ENCODE data around the gene METTL26.

GRCh38 chr16:673399-673991 lies 37.4 kb upstream of the METTL26 start:
- TF ChIP-seq CTCF (IDR thresholded peaks at IDR 0.05), result no peak
- no peak for TF ChIP-seq EZH2 (IDR thresholded peaks at IDR 0.05)
- no peak for TF ChIP-seq EZH2phosphoT487 (IDR thresholded peaks at IDR 0.05)
